Transverse colon (tissue), 4 donors: ENCODE data around the gene BHLHE23. TPM values are rescaled to one million over a fixed set of nuclear protein-coding genes. Genes with fewer than 3 reads are reported as not detected.

Experiments
- DNase-seq: peaks from one replicate; pipeline ENCODE4 v3.0.0-alpha.2; 2019
- H3K27ac ChIP-seq, 4 donors: fragments of 200-600 bp; sonication (generic); 2 replicates each; pipeline ENCODE4 v1.5.1; 2016 to 2018; ENCODE audit warnings: inconsistent platforms in 4 of 4
- H3K27me3 ChIP-seq: fragments of 200-600 bp; sonication (generic); 2 replicates; pipeline ENCODE4 v1.5.1; 2017; ENCODE audit warnings: inconsistent platforms
- H3K36me3 ChIP-seq, 4 donors: fragments of 200-600 bp; sonication (generic); 2 replicates each; pipeline ENCODE4 v1.5.1; 2017 to 2019; ENCODE audit warnings: inconsistent platforms in 4 of 4
- H3K4me1 ChIP-seq, 4 donors: fragments of 200-600 bp; sonication (generic); 2 replicates each; pipeline ENCODE4 v1.5.1; 2017 to 2020; ENCODE audit warnings: inconsistent platforms in 4 of 4
- H3K4me3 ChIP-seq, 4 donors: fragments of 200-600 bp; sonication (generic); 1 replicate in 1 of 4; 2 replicates in 3 of 4; pipeline versions ENCODE4 v1.5.1 to v1.6.1; 2017 to 2019; ENCODE audit warnings: inconsistent platforms in 4 of 4
- H3K9me3 ChIP-seq, 2 donors: fragments of 200-600 bp; sonication (generic); 2 replicates each; pipeline ENCODE4 v1.5.1; 2017 to 2019; ENCODE audit warnings: inconsistent platforms in 2 of 2
- EP300 ChIP-seq: sonication (generic); formaldehyde crosslinking; IDR thresholded peaks from one replicate; pipeline ENCODE4 v1.6.1; 2017; ENCODE audit warnings: antibody characterized with exemption, low read depth
- POLR2A ChIP-seq: fragments of 450-650 bp; IDR thresholded peaks from one replicate; pipeline ENCODE4 v1.6.1; 2016; ENCODE audit warnings: antibody characterized with exemption, mild to moderate bottlenecking, moderate library complexity
- POLR2AphosphoS5 ChIP-seq, 3 donors: sonication (generic); formaldehyde crosslinking; IDR thresholded peaks; one replicate each; pipeline ENCODE4 v1.6.1; 2016; ENCODE audit warnings: antibody characterized with exemption in 3 of 3
- WGBS, 2 donors: methylation state at CpG; one replicate each; pipeline ENCODE4 v1.1.5; 2018; ENCODE audit warnings: low coverage in 1 of 2; 5-methylcytosine and 5-hydroxymethylcytosine counted together
- in situ Hi-C, 4 donors: fragments of 200-750 bp; cut with MboI; loops; one replicate each; pipeline versions ENCODE4 v1.15.0 to v1.15.1; 2017; ENCODE audit warnings: low sequenced_read_pairs in 3 of 4, low pct_ligation_motif_present in 1 of 4, low pct_unique_long_range_greater_than_20kb in 1 of 4
- intact Hi-C: fragments of 100-400 bp; cut with DNase I; formaldehyde crosslinking; loops from one replicate; pipeline ENCODE4 v1.15.1; 2023; ENCODE audit warnings: low total_unique reads
- total RNA-seq, 4 donors: library from RNA; depleted of rRNA; stranded (reverse); fragments of >200 nt; gene quantifications; one replicate each; pipeline ENCODE4 v1.1.0, GENCODE V29; 2016
- TF ChIP-seq, protein P1 (sequence below), 5 experiments: fragments of 200-600 bp in 3 of 5; fragments of 450-650 bp in 2 of 5; sonication (generic) in 3 of 5; IDR thresholded peaks; 1 replicate in 2 of 5; 2 replicates in 3 of 5; pipeline ENCODE4 v1.5.1; 2016 to 2017; ENCODE audit warnings: antibody characterized with exemption in 5 of 5, inconsistent platforms in 3 of 5, mild to moderate bottlenecking in 2 of 5, moderate library complexity in 1 of 5

The BHLHE23 gene
- total RNA-seq, 4 donors from 2014 or later, result not detected

DNA sequence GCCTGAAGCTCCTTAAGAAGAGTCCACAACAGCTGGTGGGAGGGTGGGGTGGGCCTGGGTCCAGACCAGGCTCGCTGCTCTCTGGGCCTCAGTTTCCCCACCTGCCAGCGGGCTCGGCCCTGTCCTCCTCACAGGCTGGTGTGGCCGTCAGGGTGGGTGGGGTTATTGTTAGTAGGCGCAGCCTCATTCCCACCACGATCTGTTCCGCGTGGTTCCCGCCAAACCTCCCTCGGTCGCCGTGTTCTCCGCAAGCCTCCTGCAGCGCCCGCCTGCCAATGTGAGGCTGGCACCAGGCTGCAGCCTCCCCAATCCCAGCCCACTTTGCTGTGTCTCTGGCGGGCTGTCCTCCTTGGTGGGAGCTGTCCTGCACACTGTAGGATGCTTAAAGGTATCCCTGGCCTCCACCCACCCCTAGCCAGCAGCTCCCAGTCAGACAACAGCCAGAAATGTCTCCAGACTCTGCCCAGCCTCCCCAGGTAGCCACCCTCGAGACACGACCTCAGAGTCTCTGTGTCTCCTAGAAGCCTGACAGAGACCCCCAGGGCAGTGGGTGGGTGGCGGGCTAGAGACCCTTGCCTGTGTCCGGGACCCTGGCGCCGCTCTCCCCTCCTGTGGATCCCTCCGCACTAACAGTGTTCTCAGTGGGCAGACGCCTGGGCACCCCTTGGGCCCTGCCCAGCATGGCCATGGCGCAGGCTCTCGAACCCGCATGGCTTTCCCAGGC, 39.0 kb downstream of the BHLHE23 start:
- TF ChIP-seq POLR2AphosphoS5 (IDR thresholded peaks at IDR 0.05) (no peak), EP300 (no peak), POLR2A (no peak)
- TF ChIP-seq, protein P1, sequence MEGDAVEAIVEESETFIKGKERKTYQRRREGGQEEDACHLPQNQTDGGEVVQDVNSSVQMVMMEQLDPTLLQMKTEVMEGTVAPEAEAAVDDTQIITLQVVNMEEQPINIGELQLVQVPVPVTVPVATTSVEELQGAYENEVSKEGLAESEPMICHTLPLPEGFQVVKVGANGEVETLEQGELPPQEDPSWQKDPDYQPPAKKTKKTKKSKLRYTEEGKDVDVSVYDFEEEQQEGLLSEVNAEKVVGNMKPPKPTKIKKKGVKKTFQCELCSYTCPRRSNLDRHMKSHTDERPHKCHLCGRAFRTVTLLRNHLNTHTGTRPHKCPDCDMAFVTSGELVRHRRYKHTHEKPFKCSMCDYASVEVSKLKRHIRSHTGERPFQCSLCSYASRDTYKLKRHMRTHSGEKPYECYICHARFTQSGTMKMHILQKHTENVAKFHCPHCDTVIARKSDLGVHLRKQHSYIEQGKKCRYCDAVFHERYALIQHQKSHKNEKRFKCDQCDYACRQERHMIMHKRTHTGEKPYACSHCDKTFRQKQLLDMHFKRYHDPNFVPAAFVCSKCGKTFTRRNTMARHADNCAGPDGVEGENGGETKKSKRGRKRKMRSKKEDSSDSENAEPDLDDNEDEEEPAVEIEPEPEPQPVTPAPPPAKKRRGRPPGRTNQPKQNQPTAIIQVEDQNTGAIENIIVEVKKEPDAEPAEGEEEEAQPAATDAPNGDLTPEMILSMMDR (IDR thresholded peaks at IDR 0.05), result no peak
- Histone ChIP-seq H3K9me3 (no peaks in the 10 kb centered on the region), H3K27ac (no peak overlapping the region), H3K4me1 (peaks cover 4 to 6% (median 4%) of the 10 kb centered on the region in 4 donors), H3K36me3 (no peaks in the 10 kb centered on the region), H3K4me3 (no peak overlapping the region), H3K27me3 (peaks cover 24% of the 10 kb centered on the region)
- 88% methylated on average over 23 of the region's 27 CpGs; no CpG with 5 or more reads in 1 of the 2 donors for WGBS, 2 donors
- in situ Hi-C loops (no loop called here), intact Hi-C loops (no loop called here)
- no peak for DNase-seq

DNA sequence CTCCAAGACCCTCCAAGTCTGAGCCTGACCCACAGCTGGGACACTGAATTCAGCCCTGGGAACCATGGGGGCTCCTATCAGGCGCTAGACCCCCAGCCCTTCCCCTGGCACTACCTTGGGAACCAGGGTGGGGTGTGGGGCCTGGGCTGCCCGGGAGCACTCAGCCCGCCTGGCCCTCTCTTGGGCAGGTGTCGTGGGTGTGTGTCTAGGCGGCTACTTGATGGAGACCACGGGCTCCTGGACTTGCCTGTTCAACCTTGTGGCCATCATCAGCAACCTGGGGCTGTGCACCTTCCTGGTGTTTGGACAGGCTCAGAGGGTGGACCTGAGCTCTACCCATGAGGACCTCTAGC, 39.6 kb downstream of the BHLHE23 start:
- TF ChIP-seq POLR2AphosphoS5 (IDR thresholded peaks at IDR 0.05), result no peak
- 90% methylated on average over 6 of the region's 6 CpGs; no CpG with 5 or more reads in 1 of the 2 donors for WGBS, 2 donors
- Histone ChIP-seq H3K27ac (no peak overlapping the region), H3K4me1 (no peaks in the 10 kb centered on the region), H3K27me3 (peaks cover 21% of the 10 kb centered on the region), H3K36me3 (no peaks in the 10 kb centered on the region), H3K4me3 (no peak overlapping the region), H3K9me3 (no peaks in the 10 kb centered on the region)
- intact Hi-C loops (no loop called here), in situ Hi-C loops (no loop called here)
- no peak for DNase-seq

DNA sequence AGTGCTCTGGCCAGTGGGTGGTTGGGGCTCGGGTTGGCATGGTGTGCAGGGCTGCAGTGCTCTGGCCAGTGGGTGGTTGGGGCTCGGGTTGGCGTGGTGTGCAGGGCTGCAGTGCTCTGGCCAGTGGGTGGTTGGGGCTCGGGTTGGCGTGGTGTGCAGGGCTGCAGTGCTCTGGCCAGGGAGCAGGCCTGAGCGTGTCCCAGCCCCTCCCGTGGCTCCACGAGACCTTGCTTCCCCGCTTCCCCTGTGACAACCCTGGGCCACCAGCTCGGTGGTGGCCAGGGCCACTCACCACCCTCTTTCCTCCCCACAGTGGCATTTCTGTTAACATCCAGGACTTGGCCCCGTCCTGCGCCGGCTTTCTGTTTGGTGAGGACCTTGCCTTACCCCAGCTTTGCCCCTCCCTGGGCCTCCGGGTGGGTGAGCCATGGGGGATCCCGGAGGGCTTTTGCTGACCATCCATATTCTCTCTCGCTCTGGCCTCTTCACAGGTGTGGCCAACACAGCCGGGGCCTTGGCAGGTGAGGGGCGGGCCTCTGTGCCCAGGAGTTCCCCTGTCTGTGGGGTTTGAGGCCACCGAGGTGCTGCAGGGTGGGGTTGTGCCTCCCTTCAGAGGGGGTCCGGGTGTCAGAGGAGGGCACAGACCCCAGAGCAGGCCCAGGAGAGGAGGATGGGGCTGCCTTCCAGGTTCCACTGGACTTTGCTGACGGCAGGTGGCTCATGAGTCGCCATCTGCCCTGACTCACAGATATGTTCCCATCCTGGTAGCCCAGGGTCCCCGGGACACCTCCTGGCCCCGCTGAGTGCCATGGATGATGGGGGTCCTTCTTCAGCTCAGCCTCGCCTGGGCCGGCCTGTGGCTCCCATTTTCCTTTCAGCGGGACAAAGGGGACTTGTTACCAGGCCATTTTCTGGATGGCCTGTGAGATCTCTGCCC, 40.3 kb downstream of the BHLHE23 start:
- in situ Hi-C loops (no loop called here), intact Hi-C loops (no loop called here)
- DNase-seq, result no peak
- no peaks in the 10 kb centered on the region for H3K9me3 ChIP-seq
- no peak overlapping the region for H3K27ac ChIP-seq
- H3K4me1 ChIP-seq, result no peaks in the 10 kb centered on the region
- peaks cover 21% of the 10 kb centered on the region for H3K27me3 ChIP-seq
- H3K36me3 ChIP-seq, result no peaks in the 10 kb centered on the region
- 93% methylated on average over 23 of the region's 27 CpGs; no CpG with 5 or more reads in 1 of the 2 donors for WGBS, 2 donors
- TF ChIP-seq POLR2AphosphoS5 (IDR thresholded peaks at IDR 0.05), result no peak
- TF ChIP-seq EP300, result no peak
- TF ChIP-seq, protein P1 (IDR thresholded peaks at IDR 0.05), result no peak
- no peak for TF ChIP-seq POLR2A
- no peak overlapping the region for H3K4me3 ChIP-seq

DNA sequence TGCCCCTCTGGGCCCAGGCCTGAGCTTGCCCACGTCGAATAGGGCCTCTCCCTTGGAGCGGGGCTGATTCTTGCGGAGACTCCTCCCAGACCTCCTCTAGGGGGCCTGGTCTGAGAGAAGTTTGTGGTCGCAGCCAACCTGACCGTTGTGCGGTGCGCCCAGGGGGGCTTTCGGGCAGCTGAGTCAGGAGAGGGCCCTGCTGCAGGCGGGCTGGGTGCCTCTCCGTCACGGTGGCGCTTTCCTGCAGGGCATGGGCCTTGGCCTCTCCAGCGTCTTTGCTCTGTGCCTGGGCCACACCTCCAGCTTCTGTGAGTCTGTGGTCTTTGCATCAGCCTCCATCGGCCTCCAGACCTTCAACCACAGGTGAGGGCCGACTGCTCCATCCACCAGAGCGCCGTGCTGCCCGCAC, 41.4 kb downstream of the BHLHE23 start:
- Histone ChIP-seq H3K4me1 (no peaks in the 10 kb centered on the region), H3K4me3 (no peak overlapping the region), H3K27me3 (peaks cover 11% of the 10 kb centered on the region), H3K36me3 (no peaks in the 10 kb centered on the region), H3K27ac (no peak overlapping the region), H3K9me3 (no peaks in the 10 kb centered on the region)
- in situ Hi-C loops, result no loop called here
- WGBS, 2 donors, result 86% methylated on average over 19 of the region's 19 CpGs; no CpG with 5 or more reads in 1 of the 2 donors
- TF ChIP-seq POLR2A (no peak), EP300 (no peak), POLR2AphosphoS5 (IDR thresholded peaks at IDR 0.05) (no peak)
- TF ChIP-seq, protein P1 (IDR thresholded peaks at IDR 0.05), result no peak
- intact Hi-C loops, result no loop called here
- no peak for DNase-seq
